Natural killer cell (primary cell): ENCODE measurements around the gene CYP27A1. TPM values are rescaled to one million over a fixed set of nuclear protein-coding genes. Genes with fewer than 3 reads are reported as not detected.

Experiments
- ATAC-seq, 3 donors: fragments of 150-1000 bp in 2 of 3; fragments of 200-7000 bp in 1 of 3; cut with Tn5 transposase; 1 replicate in 1 of 3; 2 replicates in 2 of 3; pipeline ENCODE4 v1.10.0; 2021; ENCODE audit warnings: mild to moderate bottlenecking in 2 of 3, moderate library complexity in 2 of 3
- DNase-seq, 2 donors: peaks; one replicate each; pipeline versions ENCODE4 v3.0.0 to v3.0.0-alpha.2; 2013 to 2021; ENCODE audit warnings: mixed read lengths in 1 of 2
- H3K27ac ChIP-seq: one replicate; pipeline ENCODE4 v1.5.1; 2013; ENCODE audit warnings: mild to moderate bottlenecking, low read length
- H3K27me3 ChIP-seq: one replicate; pipeline ENCODE4 v1.6.1; 2013; ENCODE audit warnings: low read length; ENCODE audit not compliant: control insufficient read depth, insufficient read depth
- H3K36me3 ChIP-seq: one replicate; pipeline ENCODE4 v1.6.1; 2013; ENCODE audit warnings: low read length; ENCODE audit not compliant: control insufficient read depth, insufficient read depth
- H3K4me1 ChIP-seq: one replicate; pipeline ENCODE4 v1.6.1; 2013; ENCODE audit warnings: low read length; ENCODE audit not compliant: control insufficient read depth, insufficient read depth
- H3K4me3 ChIP-seq: one replicate; pipeline ENCODE4 v1.5.1; 2013; ENCODE audit warnings: low read length
- H3K9me3 ChIP-seq: one replicate; pipeline ENCODE4 v1.6.1; 2013; ENCODE audit warnings: low read length; ENCODE audit not compliant: control insufficient read depth, insufficient read depth
- H3K27ac Mint-ChIP-seq, 2 donors: one replicate each; pipeline ENCODE4 v1.8.0; 2022; ENCODE audit warnings: mild to moderate bottlenecking in 2 of 2, mixed read lengths in 2 of 2, moderate library complexity in 1 of 2
- H3K27me3 Mint-ChIP-seq, 2 donors: one replicate each; pipeline ENCODE4 v1.8.0; 2022; ENCODE audit warnings: low read depth in 2 of 2, mixed read lengths in 2 of 2
- H3K36me3 Mint-ChIP-seq: one replicate; pipeline ENCODE4 v1.8.0; 2022; ENCODE audit warnings: mixed read lengths
- H3K4me1 Mint-ChIP-seq, 2 donors: one replicate each; pipeline ENCODE4 v1.8.0; 2022; ENCODE audit warnings: mixed read lengths in 2 of 2
- H3K4me3 Mint-ChIP-seq: one replicate; pipeline ENCODE4 v1.8.0; 2022; ENCODE audit warnings: mild to moderate bottlenecking, moderate library complexity, mixed read lengths
- H3K9me3 Mint-ChIP-seq, 2 donors: one replicate each; pipeline ENCODE4 v1.8.0; 2022; ENCODE audit warnings: mixed read lengths in 2 of 2
- CTCF ChIP-seq: fragments of 200-600 bp; IDR thresholded peaks from one replicate; pipeline ENCODE4 v1.8.0; 2022; ENCODE audit warnings: antibody characterized with exemption
- WGBS: methylation state at CpG from one replicate; pipeline ENCODE4 v1.1.7; 2013; ENCODE audit warnings: missing lambda C conversion rate; ENCODE audit not compliant: insufficient coverage; 5-methylcytosine and 5-hydroxymethylcytosine counted together
- intact Hi-C: fragments of 100-400 bp; cut with micrococcal nuclease; formaldehyde crosslinking; loops from one replicate; pipeline ENCODE4 v1.14.2; 2022
- total RNA-seq, 4 donors: library from RNA; stranded (reverse); fragments of 120-200 nt in 1 of 4; gene quantifications; one replicate each; pipeline versions ENCODE4 v1.2.3 to v1.2.4, GENCODE V29; 2013 to 2022

CYP27A1 gene
- total RNA-seq, 3 donors from 2014 or later (not counting 1 experiment from before 2014, with no cell fraction given), result 0.61 to 1.6 TPM; not detected in 1

GRCh38 chr2:218744615-218745014 lies 37.3 kb upstream of the CYP27A1 start:
- Histone ChIP-seq H3K9me3 (no peaks in the 10 kb centered on the region), H3K27me3 (no peaks in the 10 kb centered on the region), H3K4me3 (no peak overlapping the region), H3K27ac (peak overlapping the region; percentile 25), H3K36me3 (peaks cover 48% of the 10 kb centered on the region), H3K4me1 (peaks cover 5% of the 10 kb centered on the region)
- Mint-ChIP-seq H3K27me3 (no peaks in the 10 kb centered on the region), H3K9me3 (no peaks in the 10 kb centered on the region), H3K4me1 (peaks cover 0 to 6% of the 10 kb centered on the region in 2 donors), H3K36me3 (no peaks in the 10 kb centered on the region), H3K27ac (peak overlapping the region in 1 of 2 donors; percentile 7), H3K4me3 (no peak overlapping the region)
- intact Hi-C loops, result no loop called here
- DNase-seq (no peak), ATAC-seq (no peak)
- 61% methylated on average over 2 of the region's 3 CpGs for WGBS
- TF ChIP-seq CTCF, result no peak

GRCh38 chr2:218745160-218745558 lies 36.8 kb upstream of the CYP27A1 start:
- peak overlapping the region; percentile 25 for H3K27ac ChIP-seq
- H3K27ac Mint-ChIP-seq, result peak overlapping the region in 1 of 2 donors; percentile 73
- intact Hi-C loops, result no loop called here
- H3K4me3 ChIP-seq, result no peak overlapping the region
- peak in 2 of 3 donors; percentile 41 to 77 for ATAC-seq
- no peaks in the 10 kb centered on the region for H3K9me3 Mint-ChIP-seq
- no peak for TF ChIP-seq CTCF
- H3K9me3 ChIP-seq, result no peaks in the 10 kb centered on the region
- peaks cover 5% of the 10 kb centered on the region for H3K4me1 ChIP-seq
- H3K27me3 ChIP-seq, result no peaks in the 10 kb centered on the region
- no peaks in the 10 kb centered on the region for H3K36me3 Mint-ChIP-seq
- DNase-seq, result peak in 1 of 2 donors; percentile 7
- H3K36me3 ChIP-seq, result peaks cover 50% of the 10 kb centered on the region
- H3K4me3 Mint-ChIP-seq, result no peak overlapping the region
- H3K4me1 Mint-ChIP-seq, result peaks cover 0 to 6% of the 10 kb centered on the region in 2 donors
- H3K27me3 Mint-ChIP-seq, result no peaks in the 10 kb centered on the region
- WGBS, result 72% methylated on average over 5 of the region's 5 CpGs

DNA sequence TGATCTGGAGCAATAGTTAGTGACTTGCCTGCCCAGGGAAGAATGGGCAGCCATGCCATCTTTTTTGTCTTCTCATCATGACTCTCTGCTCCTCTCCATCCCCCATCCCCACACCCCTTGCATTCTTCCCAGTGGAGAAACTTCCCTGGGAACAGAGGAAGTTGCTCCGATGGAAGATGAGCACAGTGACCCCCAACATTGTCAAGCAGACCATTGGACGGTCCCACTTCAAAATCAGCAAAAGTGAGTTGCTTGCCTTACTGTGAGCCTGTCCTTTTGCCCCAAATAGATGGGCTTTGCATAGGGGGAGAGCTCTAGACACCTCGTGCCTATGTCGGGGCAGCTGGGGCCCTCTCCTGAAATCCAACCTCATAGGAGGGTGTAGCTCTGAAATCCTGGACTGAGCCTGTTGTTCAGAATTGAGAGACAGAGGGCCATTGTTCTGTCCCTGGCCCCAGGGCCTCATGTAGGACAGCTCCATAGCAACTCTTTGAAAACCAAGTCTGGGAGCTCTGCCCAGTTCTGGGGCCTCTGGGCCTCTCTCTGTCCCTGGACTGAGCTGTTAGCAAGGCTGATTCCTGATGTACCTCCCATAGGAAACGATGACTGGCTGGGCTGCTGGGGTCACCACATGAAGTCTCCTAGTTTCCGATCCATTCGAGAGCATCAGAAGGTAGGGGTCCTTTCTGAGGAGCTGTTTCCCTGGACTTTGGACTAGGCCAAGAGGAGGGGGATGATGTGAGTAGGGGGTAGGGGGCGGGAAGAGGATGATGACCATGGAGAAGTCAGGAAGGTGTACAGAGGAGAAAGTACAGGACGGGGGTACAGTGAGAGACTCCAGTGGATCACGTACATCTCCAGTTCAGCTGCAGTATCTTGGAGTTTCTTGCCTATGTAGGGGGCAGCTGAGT lies 36.1 kb upstream of the CYP27A1 start:
- H3K9me3 Mint-ChIP-seq, result no peaks in the 10 kb centered on the region
- H3K27ac Mint-ChIP-seq, result peak overlapping the region in 1 of 2 donors; percentile 73
- no peak for DNase-seq
- H3K27me3 ChIP-seq, result no peaks in the 10 kb centered on the region
- H3K27ac ChIP-seq, result no peak overlapping the region
- peaks cover 49% of the 10 kb centered on the region for H3K36me3 ChIP-seq
- no peak overlapping the region for H3K4me3 ChIP-seq
- peaks cover 5% of the 10 kb centered on the region for H3K4me1 ChIP-seq
- no peaks in the 10 kb centered on the region for H3K27me3 Mint-ChIP-seq
- H3K9me3 ChIP-seq, result no peaks in the 10 kb centered on the region
- peaks cover 0 to 6% of the 10 kb centered on the region in 2 donors for H3K4me1 Mint-ChIP-seq
- intact Hi-C loops, result no loop called here
- ATAC-seq, result no peak
- 98% methylated on average over 10 of the region's 10 CpGs for WGBS
- no peak overlapping the region for H3K4me3 Mint-ChIP-seq
- TF ChIP-seq CTCF, result no peak
- no peaks in the 10 kb centered on the region for H3K36me3 Mint-ChIP-seq
